ENCODE results near the gene HMGXB4. TPM values are rescaled to one million over a fixed set of nuclear protein-coding genes. Genes with fewer than 3 reads are reported as not detected.

Gene HMGXB4
- total and polyA plus RNA-seq, 2 of the 13 experiments (the other 11 are each of a cell fraction or from before 2014, with no cell fraction given) = 13.9 to 16.3 TPM

- intact Hi-C loops (cut with micrococcal nuclease; ENCODE audit: unreplicated experiment) = loop anchor here (5.0 kb wide), 1 partner anchor 72 kb away; the partner anchor contains the start of gene HMGXB4
- Histone ChIP-seq H3K27ac (ENCODE audit: extremely low read length, insufficient read depth, low read length) (peak overlapping the region; percentile 92), H3K36me3 (replicated peaks in 1 of 2; ENCODE audit: control insufficient read depth in 1 of 2, insufficient read depth in 2 of 2, low read length in 2 of 2) (peaks cover 36 to 64% of the 10 kb centered on the region in 2 experiments), H4K20me1 (ENCODE audit: insufficient read depth, low read length) (no peaks in the 10 kb centered on the region), H3K4me2 (ENCODE audit: low read depth, low read length) (no peak overlapping the region), H2AFZ (ENCODE audit: low read length) (no peak overlapping the region), H3K27me3 (ENCODE audit: control insufficient read depth in 1 of 2, insufficient read depth in 2 of 2, low read length in 2 of 2) (no peaks in the 10 kb centered on the region), H3K4me3 (replicated peaks in 1 of 3; ENCODE audit: insufficient read depth in 1 of 3, low read depth in 2 of 3, low read length in 3 of 3) (no peak overlapping the region), H3K9me3 (ENCODE audit: low read length) (no peaks in the 10 kb centered on the region), H3K4me1 (ENCODE audit: insufficient read depth, low read length) (peaks cover 53% of the 10 kb centered on the region), H3K9ac (ENCODE audit: insufficient read depth, low read depth, low read length) (no peak overlapping the region; the same call in 1 of the 2 replicates), H3K79me2 (ENCODE audit: insufficient read depth, low read length) (no peaks in the 10 kb centered on the region)
- FAIRE-seq = no peak
- no peak for ATAC-seq
- no peak for DNase-seq (ENCODE audit: low spot score)
- BruUV-seq (replicated peaks) = TSS peak; percentile 42
- in situ Hi-C loops (cut with HindIII; ENCODE audit: extremely low pct_ligation_motif_present, low pct_unique_long_range_greater_than_20kb) = no loop called here
- ChIA-PET CTCF (ENCODE audit: low intra/inter-chr PET ratio, low total read pairs) (no interaction called here), POLR2A (interaction anchor here (1.5 to 3.0 kb wide), 6 partner anchors 16 to 30 kb away, joined by 3 to 49 read pairs (median 10); partner anchors contain the start of gene TOM1)
- TF ChIP-seq CHD4 (IDR thresholded peaks at IDR 0.05; ENCODE audit: borderline replicate concordance, low read length) (0 out of 2 replicates have a peak, but pooled peaks have one; percentile 28), GATAD1 (CRISPR knock-in tag; IDR thresholded peaks at IDR 0.05) (no peak), ZNF430 (CRISPR knock-in tag; IDR thresholded peaks at IDR 0.05) (0 out of 2 replicates have a peak, but pooled peaks have one; percentile 3), NAIF1 (CRISPR knock-in tag; IDR thresholded peaks at IDR 0.05; ENCODE audit: borderline replicate concordance) (0 out of 2 replicates have a peak, but pooled peaks have one; percentile 5), ZNF670 (CRISPR knock-in tag; IDR thresholded peaks at IDR 0.05; ENCODE audit: borderline replicate concordance) (no peak), ZNF282 (IDR thresholded peaks at IDR 0.05; ENCODE audit: partially characterized antibody) (no peak), CTCF (CRISPR knock-in tag; IDR thresholded peaks at IDR 0.05) (0 out of 2 replicates have a peak, but pooled peaks have one; percentile 16), ZNF513 (CRISPR knock-in tag; conservative IDR thresholded peaks at IDR 0.05) (no peak), MNT (IDR thresholded peaks at IDR 0.05) (no peak), AGO1 (IDR thresholded peaks at IDR 0.05; ENCODE audit: low read depth, low read length, poor library complexity, severe bottlenecking) (no peak), GABPB1 (CRISPR knock-in tag; IDR thresholded peaks at IDR 0.05) (no peak), THAP7 (CRISPR knock-in tag; IDR thresholded peaks at IDR 0.05) (no peak), ZBTB49 (CRISPR knock-in tag; IDR thresholded peaks at IDR 0.05; ENCODE audit: borderline replicate concordance) (no peak), ZNF563 (CRISPR knock-in tag; IDR thresholded peaks at IDR 0.05) (no peak), SALL2 (CRISPR knock-in tag; IDR thresholded peaks at IDR 0.05) (no peak)
- WGBS (ENCODE audit: low lambda C conversion rate) = 71% methylated on average over 12 of the region's 12 CpGs
Measured at GRCh38 chr22:35329114-35329847, 72.0 kb downstream of the HMGXB4 start.

Measured in HepG2 (cell line).